ENCODE measurements around the gene RNF223. TPM values are rescaled to one million over a fixed set of nuclear protein-coding genes. Genes with fewer than 3 reads are reported as not detected.

RNF223 gene
- total and polyA plus RNA-seq, 4 donors: 0.14 TPM; not detected in 3

DNA sequence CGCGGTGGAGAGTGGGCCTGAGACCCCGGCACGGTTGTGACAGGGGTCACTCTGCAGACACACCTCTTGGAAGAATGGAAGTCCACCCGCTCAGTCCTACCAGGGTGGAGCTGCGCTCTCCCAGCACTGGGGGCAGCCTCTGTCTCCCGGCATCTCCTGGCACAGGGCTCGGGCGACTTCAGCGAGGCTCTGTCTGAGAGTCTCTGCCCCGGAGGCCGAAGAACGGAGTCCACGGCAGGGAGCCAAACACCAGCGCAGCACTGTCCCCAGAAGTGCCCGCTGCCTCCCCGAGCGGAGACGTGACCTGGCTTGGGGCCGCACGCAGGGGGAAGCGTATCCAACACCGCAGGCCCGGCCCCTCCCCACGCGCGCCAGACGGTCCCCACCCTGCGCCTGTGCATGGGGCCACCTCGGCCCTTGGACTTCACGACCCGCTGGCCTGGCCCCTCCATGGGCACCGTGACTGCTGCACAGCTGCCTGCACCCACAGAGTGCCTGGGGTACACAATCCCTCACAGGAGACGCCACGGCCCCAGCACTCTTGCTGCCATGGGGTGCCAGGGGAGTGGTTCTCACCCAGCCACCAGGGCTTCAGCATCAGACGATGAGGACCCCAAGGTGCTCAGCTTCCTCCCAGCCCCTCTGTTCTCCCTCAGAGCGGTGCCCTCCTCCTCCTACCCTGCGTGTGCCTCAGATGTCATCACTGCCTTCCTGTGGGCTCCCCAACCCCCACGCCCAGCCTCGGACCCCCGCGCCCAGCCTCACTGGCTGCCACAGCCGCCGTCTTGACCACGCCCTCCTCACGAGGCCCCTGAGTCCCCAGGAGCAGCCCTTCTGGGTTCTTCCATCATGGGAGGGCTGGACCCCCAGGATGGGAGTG lies 14.9 kb upstream of the RNF223 start (continued):
- TF ChIP-seq, protein P1, sequence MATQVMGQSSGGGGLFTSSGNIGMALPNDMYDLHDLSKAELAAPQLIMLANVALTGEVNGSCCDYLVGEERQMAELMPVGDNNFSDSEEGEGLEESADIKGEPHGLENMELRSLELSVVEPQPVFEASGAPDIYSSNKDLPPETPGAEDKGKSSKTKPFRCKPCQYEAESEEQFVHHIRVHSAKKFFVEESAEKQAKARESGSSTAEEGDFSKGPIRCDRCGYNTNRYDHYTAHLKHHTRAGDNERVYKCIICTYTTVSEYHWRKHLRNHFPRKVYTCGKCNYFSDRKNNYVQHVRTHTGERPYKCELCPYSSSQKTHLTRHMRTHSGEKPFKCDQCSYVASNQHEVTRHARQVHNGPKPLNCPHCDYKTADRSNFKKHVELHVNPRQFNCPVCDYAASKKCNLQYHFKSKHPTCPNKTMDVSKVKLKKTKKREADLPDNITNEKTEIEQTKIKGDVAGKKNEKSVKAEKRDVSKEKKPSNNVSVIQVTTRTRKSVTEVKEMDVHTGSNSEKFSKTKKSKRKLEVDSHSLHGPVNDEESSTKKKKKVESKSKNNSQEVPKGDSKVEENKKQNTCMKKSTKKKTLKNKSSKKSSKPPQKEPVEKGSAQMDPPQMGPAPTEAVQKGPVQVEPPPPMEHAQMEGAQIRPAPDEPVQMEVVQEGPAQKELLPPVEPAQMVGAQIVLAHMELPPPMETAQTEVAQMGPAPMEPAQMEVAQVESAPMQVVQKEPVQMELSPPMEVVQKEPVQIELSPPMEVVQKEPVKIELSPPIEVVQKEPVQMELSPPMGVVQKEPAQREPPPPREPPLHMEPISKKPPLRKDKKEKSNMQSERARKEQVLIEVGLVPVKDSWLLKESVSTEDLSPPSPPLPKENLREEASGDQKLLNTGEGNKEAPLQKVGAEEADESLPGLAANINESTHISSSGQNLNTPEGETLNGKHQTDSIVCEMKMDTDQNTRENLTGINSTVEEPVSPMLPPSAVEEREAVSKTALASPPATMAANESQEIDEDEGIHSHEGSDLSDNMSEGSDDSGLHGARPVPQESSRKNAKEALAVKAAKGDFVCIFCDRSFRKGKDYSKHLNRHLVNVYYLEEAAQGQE (IDR thresholded peaks at IDR 0.05): no peak
- TF ChIP-seq NR2F2 (IDR thresholded peaks at IDR 0.05): no peak
- TF ChIP-seq TAF1 (conservative IDR thresholded peaks at IDR 0.05): no peak
- no peak for TF ChIP-seq FOXA1 (IDR thresholded peaks at IDR 0.05)
- no peak for TF ChIP-seq JUND (IDR thresholded peaks at IDR 0.05)
- TF ChIP-seq HNF4G (IDR thresholded peaks at IDR 0.05): no peak
- no peak for TF ChIP-seq YY1 (IDR thresholded peaks at IDR 0.05)
- TF ChIP-seq, protein P2, sequence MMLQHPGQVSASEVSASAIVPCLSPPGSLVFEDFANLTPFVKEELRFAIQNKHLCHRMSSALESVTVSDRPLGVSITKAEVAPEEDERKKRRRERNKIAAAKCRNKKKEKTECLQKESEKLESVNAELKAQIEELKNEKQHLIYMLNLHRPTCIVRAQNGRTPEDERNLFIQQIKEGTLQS (IDR thresholded peaks at IDR 0.05): no peak
- TF ChIP-seq FOXA2 (IDR thresholded peaks at IDR 0.05): no peak

DNA sequence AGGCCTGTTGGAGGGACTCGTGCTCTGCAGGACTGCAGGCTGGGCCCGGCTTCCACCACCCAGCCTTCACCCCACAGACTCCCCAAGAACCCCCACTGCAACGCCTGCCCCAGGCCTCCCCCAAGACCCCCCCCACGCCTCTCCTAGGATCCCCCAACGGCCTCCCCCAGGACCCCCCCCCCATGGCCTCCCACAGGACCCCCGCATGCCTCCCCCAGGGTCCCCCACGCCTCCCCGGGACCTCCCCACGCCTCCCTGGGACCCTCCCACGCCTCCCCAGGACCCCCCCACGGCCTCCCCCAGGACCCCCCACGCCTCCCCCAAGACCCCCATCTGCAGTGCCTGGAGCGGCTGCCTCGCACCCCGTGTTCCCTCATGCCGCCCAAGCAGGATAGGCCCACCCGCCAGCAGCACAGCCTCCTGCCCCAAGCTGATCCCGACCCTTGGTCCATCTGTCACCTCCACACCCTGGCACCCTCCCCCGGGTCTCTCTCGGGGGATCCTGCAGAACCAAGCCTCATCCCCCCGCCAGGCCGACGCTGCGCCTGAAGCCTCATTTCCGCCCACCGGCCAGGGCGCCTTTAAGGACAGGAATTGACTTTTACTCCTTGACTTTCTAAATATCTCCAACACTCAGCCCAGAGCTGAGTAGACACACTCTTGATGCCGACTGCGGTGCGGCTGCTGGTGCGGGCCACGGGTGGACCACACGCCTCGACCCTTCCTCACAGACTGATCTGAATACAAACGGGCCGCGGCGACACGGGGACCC lies 14.1 kb upstream of the RNF223 start:
- no peaks in the 10 kb centered on the region for H3K36me3 ChIP-seq (ENCODE audit: control insufficient read depth in 4 of 4, insufficient read depth in 3 of 4, low read depth in 1 of 4, low read length in 3 of 4)
- H3K9me3 ChIP-seq (ENCODE audit: control insufficient read depth in 4 of 4, low read length in 3 of 4): no peaks in the 10 kb centered on the region
- TF ChIP-seq EGR1 (IDR thresholded peaks at IDR 0.05; ENCODE audit: low read depth in 2 of 2): no peak
- TF ChIP-seq, protein P3, sequence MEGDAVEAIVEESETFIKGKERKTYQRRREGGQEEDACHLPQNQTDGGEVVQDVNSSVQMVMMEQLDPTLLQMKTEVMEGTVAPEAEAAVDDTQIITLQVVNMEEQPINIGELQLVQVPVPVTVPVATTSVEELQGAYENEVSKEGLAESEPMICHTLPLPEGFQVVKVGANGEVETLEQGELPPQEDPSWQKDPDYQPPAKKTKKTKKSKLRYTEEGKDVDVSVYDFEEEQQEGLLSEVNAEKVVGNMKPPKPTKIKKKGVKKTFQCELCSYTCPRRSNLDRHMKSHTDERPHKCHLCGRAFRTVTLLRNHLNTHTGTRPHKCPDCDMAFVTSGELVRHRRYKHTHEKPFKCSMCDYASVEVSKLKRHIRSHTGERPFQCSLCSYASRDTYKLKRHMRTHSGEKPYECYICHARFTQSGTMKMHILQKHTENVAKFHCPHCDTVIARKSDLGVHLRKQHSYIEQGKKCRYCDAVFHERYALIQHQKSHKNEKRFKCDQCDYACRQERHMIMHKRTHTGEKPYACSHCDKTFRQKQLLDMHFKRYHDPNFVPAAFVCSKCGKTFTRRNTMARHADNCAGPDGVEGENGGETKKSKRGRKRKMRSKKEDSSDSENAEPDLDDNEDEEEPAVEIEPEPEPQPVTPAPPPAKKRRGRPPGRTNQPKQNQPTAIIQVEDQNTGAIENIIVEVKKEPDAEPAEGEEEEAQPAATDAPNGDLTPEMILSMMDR (IDR thresholded peaks at IDR 0.05; ENCODE audit: low read depth, low read length, missing input control): no peak
- TF ChIP-seq, protein P4, sequence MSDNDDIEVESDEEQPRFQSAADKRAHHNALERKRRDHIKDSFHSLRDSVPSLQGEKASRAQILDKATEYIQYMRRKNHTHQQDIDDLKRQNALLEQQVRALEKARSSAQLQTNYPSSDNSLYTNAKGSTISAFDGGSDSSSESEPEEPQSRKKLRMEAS (IDR thresholded peaks at IDR 0.05): no peak
- TF ChIP-seq, protein P1 (IDR thresholded peaks at IDR 0.05): no peak
- TF ChIP-seq TAF1 (conservative IDR thresholded peaks at IDR 0.05): no peak
- H3K4me1 ChIP-seq (ENCODE audit: control insufficient read depth in 4 of 4, insufficient read depth in 4 of 4, low read length in 3 of 4): no peaks in the 10 kb centered on the region
- 92% methylated on average over 39 of the region's 39 CpGs for WGBS
- no peak overlapping the region for H3K4me3 ChIP-seq (ENCODE audit: low read depth in 1 of 3, low read length in 3 of 3)
- no peaks in the 10 kb centered on the region for H3K27me3 ChIP-seq (ENCODE audit: control insufficient read depth in 4 of 4, insufficient read depth in 4 of 4, low read length in 3 of 4)
- H3K9ac ChIP-seq (ENCODE audit: low read depth in 1 of 2, low read length in 2 of 2): no peak overlapping the region
- DNase-seq (ENCODE audit: low spot score): no peak
- H3K27ac ChIP-seq (ENCODE audit: low read depth in 1 of 2, low read length in 2 of 2): no peak overlapping the region

All from liver (tissue), 9 donors.